Measurements from ENCODE around the gene NRP2. TPM values are rescaled to one million over a fixed set of nuclear protein-coding genes. Genes with fewer than 3 reads are reported as not detected.

The NRP2 gene
- polyA plus RNA-seq, 2 donors, result 6.9 to 11.1 TPM

DNA sequence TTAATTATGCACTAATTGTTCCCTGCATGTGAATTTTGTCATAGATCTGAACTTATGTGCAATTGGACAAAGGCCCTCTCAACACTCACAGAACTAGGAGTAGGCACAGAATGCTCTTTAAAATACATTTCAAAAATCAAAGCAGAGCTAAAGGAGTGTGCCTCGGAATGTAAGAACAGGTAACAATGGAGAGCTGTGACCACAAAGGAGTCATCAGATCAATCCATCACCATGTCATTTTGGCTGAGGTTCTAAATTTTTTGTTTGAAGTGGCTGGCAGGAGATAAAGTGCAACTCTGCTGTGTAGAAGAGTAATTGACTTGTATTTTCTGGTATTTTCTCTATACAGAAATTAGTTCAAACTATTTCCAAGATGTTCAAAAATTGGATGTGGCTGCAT lies 155.4 kb downstream of the NRP2 start:
- Histone ChIP-seq H3K4me1 (ENCODE audit: control insufficient read depth in 2 of 2, insufficient read depth in 2 of 2, low read length in 1 of 2) (no peaks in the 10 kb centered on the region), H3K27me3 (ENCODE audit: control insufficient read depth in 1 of 2, insufficient read depth in 2 of 2, low read length in 2 of 2) (no peaks in the 10 kb centered on the region), H3K4me3 (ENCODE audit: low read depth in 1 of 2, low read length in 2 of 2) (no peak overlapping the region), H3K36me3 (ENCODE audit: control insufficient read depth in 2 of 2, insufficient read depth in 2 of 2, low read length in 1 of 2) (no peaks in the 10 kb centered on the region), H3K9me3 (ENCODE audit: control insufficient read depth in 2 of 2, insufficient read depth in 1 of 2, low read depth in 1 of 2, low read length in 1 of 2) (no peaks in the 10 kb centered on the region), H3K27ac (ENCODE audit: low read depth in 2 of 2, low read length in 1 of 2) (peak overlapping the region in 1 of 2 donors; percentile 58)
- 46 to 48% methylated on average over 1 of the region's 1 CpG for WGBS, 2 donors

DNA sequence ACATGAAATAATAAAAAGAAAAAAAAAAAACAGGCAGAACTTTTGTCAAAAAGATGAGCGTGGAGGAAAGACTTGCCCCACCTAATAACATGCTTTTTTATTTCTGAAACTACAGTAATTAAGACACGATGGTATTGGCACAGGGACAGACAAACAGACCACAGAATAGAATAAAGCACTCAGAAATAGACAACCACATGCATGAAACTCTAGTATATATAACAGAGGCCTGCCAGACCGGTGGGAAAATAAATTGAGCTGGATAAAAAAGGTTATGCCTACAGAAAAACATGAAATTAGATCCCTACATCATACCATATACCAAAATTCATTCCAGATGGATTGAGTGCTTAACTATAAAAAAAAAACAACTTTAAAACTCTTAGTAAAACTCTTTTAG lies 163.1 kb downstream of the NRP2 start:
- Histone ChIP-seq H3K36me3 (ENCODE audit: control insufficient read depth in 2 of 2, insufficient read depth in 2 of 2, low read length in 1 of 2) (no peaks in the 10 kb centered on the region), H3K27ac (ENCODE audit: low read depth in 2 of 2, low read length in 1 of 2) (no peak overlapping the region), H3K4me1 (ENCODE audit: control insufficient read depth in 2 of 2, insufficient read depth in 2 of 2, low read length in 1 of 2) (peaks cover 0 to 2% of the 10 kb centered on the region in 2 donors), H3K27me3 (ENCODE audit: control insufficient read depth in 1 of 2, insufficient read depth in 2 of 2, low read length in 2 of 2) (no peaks in the 10 kb centered on the region), H3K4me3 (ENCODE audit: low read depth in 1 of 2, low read length in 2 of 2) (no peak overlapping the region), H3K9me3 (ENCODE audit: control insufficient read depth in 2 of 2, insufficient read depth in 1 of 2, low read depth in 1 of 2, low read length in 1 of 2) (no peaks in the 10 kb centered on the region)
- 59 to 67% methylated on average over 3 of the region's 3 CpGs for WGBS, 2 donors

All from esophagus (tissue), 2 donors.